ENCODE measurements around the gene FAM163B.

DNA sequence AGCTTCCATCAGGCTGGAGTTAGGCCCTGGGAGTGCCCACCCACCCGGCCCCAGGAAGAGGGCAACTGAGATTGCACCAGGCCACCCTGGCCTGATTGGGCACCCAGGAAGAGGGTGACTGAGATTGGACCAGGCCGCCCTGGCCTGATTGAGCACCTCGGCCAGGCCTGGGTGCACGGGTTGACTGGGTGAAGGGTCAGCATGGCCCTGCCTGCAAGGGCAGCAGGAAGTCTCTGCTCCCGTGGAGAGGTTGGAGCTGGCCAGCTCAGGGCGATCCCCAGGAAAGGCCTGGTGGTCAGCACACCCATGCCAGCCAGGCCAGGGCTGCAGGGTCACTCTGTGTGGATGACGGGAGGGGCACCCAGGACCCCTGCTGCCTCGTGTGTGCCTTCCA is 62.9 kb downstream of the FAM163B start:
- TF ChIP-seq, protein P1, sequence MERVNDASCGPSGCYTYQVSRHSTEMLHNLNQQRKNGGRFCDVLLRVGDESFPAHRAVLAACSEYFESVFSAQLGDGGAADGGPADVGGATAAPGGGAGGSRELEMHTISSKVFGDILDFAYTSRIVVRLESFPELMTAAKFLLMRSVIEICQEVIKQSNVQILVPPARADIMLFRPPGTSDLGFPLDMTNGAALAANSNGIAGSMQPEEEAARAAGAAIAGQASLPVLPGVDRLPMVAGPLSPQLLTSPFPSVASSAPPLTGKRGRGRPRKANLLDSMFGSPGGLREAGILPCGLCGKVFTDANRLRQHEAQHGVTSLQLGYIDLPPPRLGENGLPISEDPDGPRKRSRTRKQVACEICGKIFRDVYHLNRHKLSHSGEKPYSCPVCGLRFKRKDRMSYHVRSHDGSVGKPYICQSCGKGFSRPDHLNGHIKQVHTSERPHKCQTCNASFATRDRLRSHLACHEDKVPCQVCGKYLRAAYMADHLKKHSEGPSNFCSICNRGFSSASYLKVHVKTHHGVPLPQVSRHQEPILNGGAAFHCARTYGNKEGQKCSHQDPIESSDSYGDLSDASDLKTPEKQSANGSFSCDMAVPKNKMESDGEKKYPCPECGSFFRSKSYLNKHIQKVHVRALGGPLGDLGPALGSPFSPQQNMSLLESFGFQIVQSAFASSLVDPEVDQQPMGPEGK (tag by site-specific recombination; IDR thresholded peaks at IDR 0.05): no peak
- TF ChIP-seq CTCF (tag by site-specific recombination; IDR thresholded peaks at IDR 0.05) (no peak), ZNF214 (tag by site-specific recombination; IDR thresholded peaks at IDR 0.05; ENCODE audit: borderline replicate concordance) (no peak), ZNF184 (tag by site-specific recombination; IDR thresholded peaks at IDR 0.05) (no peak), ZNF391 (tag by site-specific recombination; IDR thresholded peaks at IDR 0.05; ENCODE audit: borderline replicate concordance, low read depth) (no peak), ZNF169 (tag by site-specific recombination; IDR thresholded peaks at IDR 0.05) (no peak), SP7 (tag by site-specific recombination; IDR thresholded peaks at IDR 0.05) (no peak), ZNF114 (tag by site-specific recombination; IDR thresholded peaks at IDR 0.05) (no peak), HOXC10 (CRISPR knock-in tag; IDR thresholded peaks at IDR 0.05) (no peak)
- TF ChIP-seq, protein P2, sequence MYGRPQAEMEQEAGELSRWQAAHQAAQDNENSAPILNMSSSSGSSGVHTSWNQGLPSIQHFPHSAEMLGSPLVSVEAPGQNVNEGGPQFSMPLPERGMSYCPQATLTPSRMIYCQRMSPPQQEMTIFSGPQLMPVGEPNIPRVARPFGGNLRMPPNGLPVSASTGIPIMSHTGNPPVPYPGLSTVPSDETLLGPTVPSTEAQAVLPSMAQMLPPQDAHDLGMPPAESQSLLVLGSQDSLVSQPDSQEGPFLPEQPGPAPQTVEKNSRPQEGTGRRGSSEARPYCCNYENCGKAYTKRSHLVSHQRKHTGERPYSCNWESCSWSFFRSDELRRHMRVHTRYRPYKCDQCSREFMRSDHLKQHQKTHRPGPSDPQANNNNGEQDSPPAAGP (tag by site-specific recombination; IDR thresholded peaks at IDR 0.05): no peak
